CD4-positive, alpha-beta T cell treated with Interleukin-12 subunit alpha and Interleukin-12 subunit beta, for 1 hour (primary cell): Measurements from ENCODE around the gene SCN2B.

Experiments
- DNase-seq: peaks from one replicate; pipeline ENCODE4 v3.0.0-alpha.2; 2020

SCN2B gene

GRCh38 chr11:118152020-118152551 is 24.4 kb downstream of the SCN2B start:
- no peak for DNase-seq

GRCh38 chr11:118151431-118151830 is 25.0 kb downstream of the SCN2B start:
- DNase-seq, result no peak

GRCh38 chr11:118149493-118149892 is 26.9 kb downstream of the SCN2B start:
- no peak for DNase-seq

GRCh38 chr11:118148856-118149255 is 27.6 kb downstream of the SCN2B start:
- no peak for DNase-seq

- no peak for DNase-seq
These were observed 28.2 kb downstream of the SCN2B start for GRCh38 chr11:118148240-118148639.

- no peak for DNase-seq
These were observed 28.9 kb downstream of the SCN2B start for GRCh38 chr11:118147502-118147901.

GRCh38 chr11:118146554-118146953 is 29.9 kb downstream of the SCN2B start:
- DNase-seq, result no peak

GRCh38 chr11:118145285-118146227 is 30.9 kb downstream of the SCN2B start:
- DNase-seq, result peak; percentile 91

- DNase-seq, result no peak
These were observed 31.9 kb downstream of the SCN2B start for GRCh38 chr11:118144301-118145268.

GRCh38 chr11:118143661-118144185 is 32.7 kb downstream of the SCN2B start:
- no peak for DNase-seq

GRCh38 chr11:118142809-118143208 is 33.6 kb downstream of the SCN2B start:
- DNase-seq, result peak; percentile 13

GRCh38 chr11:118142081-118142480 is 34.4 kb downstream of the SCN2B start:
- DNase-seq, result no peak

GRCh38 chr11:118139578-118139977 is 36.9 kb downstream of the SCN2B start:
- DNase-seq, result no peak

- no peak for DNase-seq
These were observed 37.5 kb downstream of the SCN2B start for GRCh38 chr11:118138839-118139420.

- DNase-seq, result no peak
These were observed 39.6 kb downstream of the SCN2B start for GRCh38 chr11:118136801-118137200.

- no peak for DNase-seq
These were observed 40.1 kb downstream of the SCN2B start for GRCh38 chr11:118136341-118136740.

- DNase-seq, result no peak
These were observed 40.7 kb downstream of the SCN2B start for GRCh38 chr11:118135796-118136165.

- no peak for DNase-seq
These were observed 41.2 kb downstream of the SCN2B start for GRCh38 chr11:118135051-118135795.

GRCh38 chr11:118133816-118134215 is 42.6 kb downstream of the SCN2B start:
- no peak for DNase-seq

- no peak for DNase-seq
These were observed 43.9 kb downstream of the SCN2B start for GRCh38 chr11:118132385-118133151.
